Measurements from ENCODE around the gene UBASH3B.
"Not testable (repeated sequence)": the region's sequence is repeated elsewhere in the genome, so short reads cannot be mapped to it uniquely, and the experiment has no call there.

Gene UBASH3B

GRCh38 chr11:122821169-122821568, 165.6 kb downstream of the UBASH3B start:
- Histone ChIP-seq H3K36me3 (no peaks in the 10 kb centered on the region), H3K9me3 (no peaks in the 10 kb centered on the region), H3K4me1 (no peaks in the 10 kb centered on the region), H3K4me3 (ENCODE audit: low read depth, low read length) (no peak overlapping the region), H3K27me3 (no peaks in the 10 kb centered on the region)
- no peak for DNase-seq
- TF ChIP-seq, protein P1, sequence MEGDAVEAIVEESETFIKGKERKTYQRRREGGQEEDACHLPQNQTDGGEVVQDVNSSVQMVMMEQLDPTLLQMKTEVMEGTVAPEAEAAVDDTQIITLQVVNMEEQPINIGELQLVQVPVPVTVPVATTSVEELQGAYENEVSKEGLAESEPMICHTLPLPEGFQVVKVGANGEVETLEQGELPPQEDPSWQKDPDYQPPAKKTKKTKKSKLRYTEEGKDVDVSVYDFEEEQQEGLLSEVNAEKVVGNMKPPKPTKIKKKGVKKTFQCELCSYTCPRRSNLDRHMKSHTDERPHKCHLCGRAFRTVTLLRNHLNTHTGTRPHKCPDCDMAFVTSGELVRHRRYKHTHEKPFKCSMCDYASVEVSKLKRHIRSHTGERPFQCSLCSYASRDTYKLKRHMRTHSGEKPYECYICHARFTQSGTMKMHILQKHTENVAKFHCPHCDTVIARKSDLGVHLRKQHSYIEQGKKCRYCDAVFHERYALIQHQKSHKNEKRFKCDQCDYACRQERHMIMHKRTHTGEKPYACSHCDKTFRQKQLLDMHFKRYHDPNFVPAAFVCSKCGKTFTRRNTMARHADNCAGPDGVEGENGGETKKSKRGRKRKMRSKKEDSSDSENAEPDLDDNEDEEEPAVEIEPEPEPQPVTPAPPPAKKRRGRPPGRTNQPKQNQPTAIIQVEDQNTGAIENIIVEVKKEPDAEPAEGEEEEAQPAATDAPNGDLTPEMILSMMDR (IDR thresholded peaks at IDR 0.05; ENCODE audit: low read depth, low read length), result no peak

- no peaks in the 10 kb centered on the region for H3K9me3 ChIP-seq
- H3K4me1 ChIP-seq, result no peaks in the 10 kb centered on the region
- no peaks in the 10 kb centered on the region for H3K36me3 ChIP-seq
- H3K4me3 ChIP-seq (ENCODE audit: low read depth, low read length), result no peak overlapping the region
- no peaks in the 10 kb centered on the region for H3K27me3 ChIP-seq
- DNase-seq, result no peak
- TF ChIP-seq, protein P1 (IDR thresholded peaks at IDR 0.05; ENCODE audit: low read depth, low read length), result no peak
Measured at GRCh38 chr11:122822241-122822640, 166.7 kb downstream of the UBASH3B start.

DNA sequence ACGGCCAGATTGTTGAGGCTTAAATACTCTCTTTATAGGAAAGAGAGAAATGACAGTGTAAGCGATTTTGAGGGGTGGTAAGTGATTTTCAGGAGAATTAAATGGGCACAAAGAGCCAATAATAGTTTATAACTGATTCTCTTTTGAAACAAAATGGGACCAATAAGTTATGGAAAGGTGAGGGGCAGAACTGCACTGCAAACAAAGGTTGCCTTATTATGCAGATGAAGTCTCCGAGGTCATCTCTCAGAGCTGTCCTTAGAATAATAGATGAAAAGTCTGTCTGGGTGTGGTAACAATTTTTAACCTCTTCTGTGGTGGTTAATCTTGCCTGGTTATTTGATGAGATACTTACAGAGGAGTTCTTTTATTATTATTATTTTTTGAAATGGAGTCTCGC, 168.0 kb downstream of the UBASH3B start:
- DNase-seq, result no peak
- H3K9me3 ChIP-seq, result no peaks in the 10 kb centered on the region
- H3K4me3 ChIP-seq (ENCODE audit: low read depth, low read length), result no peak overlapping the region

DNA sequence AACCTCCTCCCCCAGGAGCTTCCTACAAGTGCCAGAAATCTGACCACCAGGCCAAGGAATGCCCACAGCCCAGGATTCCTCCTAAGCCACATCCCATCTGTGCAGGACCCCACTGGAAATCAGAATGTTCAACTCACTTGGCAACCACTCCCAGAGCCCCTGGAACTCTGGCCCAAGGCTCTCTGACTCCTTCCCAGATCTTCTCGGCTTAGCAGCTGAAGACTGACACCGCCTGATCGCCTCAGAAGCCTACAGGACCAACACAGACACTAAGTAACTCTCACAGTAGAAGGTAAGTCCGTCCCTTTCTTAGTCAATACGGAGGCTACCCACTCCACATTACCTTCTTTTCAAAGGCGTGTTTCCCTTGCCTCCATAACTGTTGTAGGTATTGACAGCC, 173.8 kb downstream of the UBASH3B start:
- H3K27me3 ChIP-seq; H3K36me3 ChIP-seq; DNase-seq; H3K4me1 ChIP-seq; H3K4me3 ChIP-seq (ENCODE audit: low read depth, low read length); H3K9me3 ChIP-seq: not testable (repeated sequence)

More for the DNA sequence above, 168.0 kb downstream of the UBASH3B start:
- Histone ChIP-seq H3K4me1 (no peaks in the 10 kb centered on the region), H3K36me3 (no peaks in the 10 kb centered on the region), H3K27me3 (no peaks in the 10 kb centered on the region)
- TF ChIP-seq, protein P1 (IDR thresholded peaks at IDR 0.05; ENCODE audit: low read depth, low read length), result no peak

- not testable (repeated sequence) for H3K27me3 ChIP-seq; H3K9me3 ChIP-seq; H3K36me3 ChIP-seq; DNase-seq; H3K4me1 ChIP-seq; H3K4me3 ChIP-seq (ENCODE audit: low read depth, low read length)
Measured at GRCh38 chr11:122832297-122832696, 176.8 kb downstream of the UBASH3B start.

DNA sequence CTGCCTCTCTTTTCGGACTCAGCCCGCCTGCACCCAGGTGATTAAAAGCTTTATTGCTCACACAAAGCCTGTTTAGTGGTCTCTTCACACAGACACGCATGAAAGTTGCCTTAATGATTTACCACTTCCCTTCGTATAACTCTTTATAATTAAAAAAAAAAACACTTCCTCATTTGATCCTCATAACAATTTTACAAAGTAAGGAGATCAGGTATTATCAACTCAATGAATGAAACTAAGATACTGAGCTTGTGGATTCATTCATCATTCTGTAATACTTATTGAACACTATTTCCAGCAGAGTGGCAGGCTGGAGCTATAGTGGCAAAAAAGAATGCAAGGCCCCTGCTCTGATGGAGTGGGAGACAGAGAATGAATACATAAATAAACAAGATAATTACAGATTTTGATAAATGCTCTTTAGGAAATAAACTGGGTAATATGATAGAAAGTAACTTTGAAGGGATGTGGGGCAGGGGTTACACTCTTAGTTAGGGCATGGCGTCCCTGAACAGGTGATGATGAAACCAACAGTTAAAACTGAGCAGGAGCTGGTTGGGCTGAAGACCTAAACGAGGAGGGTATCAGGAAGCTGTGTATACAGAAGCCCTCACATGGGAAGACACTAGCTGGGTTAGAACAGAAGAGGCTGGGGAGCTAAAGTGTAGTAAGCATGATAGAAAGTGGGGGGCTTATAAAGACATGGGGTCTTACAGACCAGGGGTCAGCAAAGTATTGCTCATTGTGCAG, 177.4 kb downstream of the UBASH3B start:
- Histone ChIP-seq H3K4me3 (ENCODE audit: low read depth, low read length) (no peak overlapping the region), H3K4me1 (no peaks in the 10 kb centered on the region), H3K36me3 (no peaks in the 10 kb centered on the region), H3K27me3 (no peaks in the 10 kb centered on the region), H3K9me3 (no peaks in the 10 kb centered on the region; the same call in 1 of the 2 replicates)
- DNase-seq, result no peak
- TF ChIP-seq, protein P1 (IDR thresholded peaks at IDR 0.05; ENCODE audit: low read depth, low read length), result no peak

GRCh38 chr11:122833846-122834464, 178.4 kb downstream of the UBASH3B start:
- DNase-seq, result no peak
- Histone ChIP-seq H3K36me3 (no peaks in the 10 kb centered on the region), H3K4me1 (no peaks in the 10 kb centered on the region), H3K9me3 (no peaks in the 10 kb centered on the region; the same call in 1 of the 2 replicates), H3K4me3 (ENCODE audit: low read depth, low read length) (no peak overlapping the region), H3K27me3 (no peaks in the 10 kb centered on the region)
- TF ChIP-seq, protein P1 (IDR thresholded peaks at IDR 0.05; ENCODE audit: low read depth, low read length), result no peak

All from BE2C (cell line).